ENCODE measurements around the gene C11orf54.
"Not testable (repeated sequence)": the region's sequence is repeated elsewhere in the genome, so short reads cannot be mapped to it uniquely, and the experiment has no call there.

Gene C11orf54

DNA sequence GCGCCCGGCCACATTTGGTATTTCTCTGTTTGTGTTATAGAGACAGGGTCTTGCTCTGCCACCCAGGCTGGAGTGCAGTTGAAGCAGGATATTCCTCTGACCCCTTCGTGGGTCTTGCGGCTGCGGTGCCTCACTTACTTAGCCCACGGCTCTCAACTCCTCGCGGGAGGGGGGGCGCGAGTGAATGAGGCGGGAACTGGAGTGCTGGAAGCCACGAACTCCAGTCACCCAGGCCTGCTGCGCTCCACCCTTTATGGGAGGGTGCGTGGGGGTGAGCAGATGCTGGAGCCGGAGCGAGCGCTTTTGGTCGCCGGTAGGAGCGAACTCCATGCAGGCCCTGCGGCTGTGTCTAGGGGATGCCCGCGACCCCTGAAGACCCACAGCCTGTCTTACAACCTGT, 1.8 kb downstream of the C11orf54 start:
- TF ChIP-seq MYC (IDR thresholded peaks at IDR 0.05; ENCODE audit: low read depth, low read length), result no peak
- TF ChIP-seq, protein P1, sequence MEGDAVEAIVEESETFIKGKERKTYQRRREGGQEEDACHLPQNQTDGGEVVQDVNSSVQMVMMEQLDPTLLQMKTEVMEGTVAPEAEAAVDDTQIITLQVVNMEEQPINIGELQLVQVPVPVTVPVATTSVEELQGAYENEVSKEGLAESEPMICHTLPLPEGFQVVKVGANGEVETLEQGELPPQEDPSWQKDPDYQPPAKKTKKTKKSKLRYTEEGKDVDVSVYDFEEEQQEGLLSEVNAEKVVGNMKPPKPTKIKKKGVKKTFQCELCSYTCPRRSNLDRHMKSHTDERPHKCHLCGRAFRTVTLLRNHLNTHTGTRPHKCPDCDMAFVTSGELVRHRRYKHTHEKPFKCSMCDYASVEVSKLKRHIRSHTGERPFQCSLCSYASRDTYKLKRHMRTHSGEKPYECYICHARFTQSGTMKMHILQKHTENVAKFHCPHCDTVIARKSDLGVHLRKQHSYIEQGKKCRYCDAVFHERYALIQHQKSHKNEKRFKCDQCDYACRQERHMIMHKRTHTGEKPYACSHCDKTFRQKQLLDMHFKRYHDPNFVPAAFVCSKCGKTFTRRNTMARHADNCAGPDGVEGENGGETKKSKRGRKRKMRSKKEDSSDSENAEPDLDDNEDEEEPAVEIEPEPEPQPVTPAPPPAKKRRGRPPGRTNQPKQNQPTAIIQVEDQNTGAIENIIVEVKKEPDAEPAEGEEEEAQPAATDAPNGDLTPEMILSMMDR (IDR thresholded peaks at IDR 0.05; ENCODE audit: low read depth, low read length), result no peak
- TF ChIP-seq POLR2A (IDR thresholded peaks at IDR 0.05; ENCODE audit: extremely low read depth, insufficient read length), result no peak
- TF ChIP-seq, protein P2, sequence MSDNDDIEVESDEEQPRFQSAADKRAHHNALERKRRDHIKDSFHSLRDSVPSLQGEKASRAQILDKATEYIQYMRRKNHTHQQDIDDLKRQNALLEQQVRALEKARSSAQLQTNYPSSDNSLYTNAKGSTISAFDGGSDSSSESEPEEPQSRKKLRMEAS (IDR thresholded peaks at IDR 0.05; ENCODE audit: low read depth, low read length), result no peak
- DNase-seq (ENCODE audit: low read depth), result no peak
- H3K4me3 ChIP-seq (ENCODE audit: low read depth, low read length), result no peak overlapping the region

DNA sequence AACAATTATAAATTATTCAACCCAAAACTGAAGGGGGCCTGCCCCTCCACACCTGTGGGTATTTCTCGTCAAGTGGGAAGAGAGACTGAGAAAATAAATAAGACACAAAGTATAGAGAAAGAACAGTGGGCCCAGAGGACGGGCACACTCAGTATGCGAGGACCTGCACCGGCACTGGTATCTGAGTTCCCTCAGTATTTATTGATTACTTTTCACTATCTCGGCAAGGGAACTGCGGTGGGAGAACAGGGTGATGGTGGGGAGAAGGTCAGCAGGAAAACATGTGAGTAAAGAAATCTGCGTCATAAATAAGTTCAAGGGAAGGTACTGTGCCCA, 3.2 kb downstream of the C11orf54 start:
- TF ChIP-seq POLR2A (IDR thresholded peaks at IDR 0.05; ENCODE audit: extremely low read depth, insufficient read length), result no peak
- TF ChIP-seq, protein P1 (IDR thresholded peaks at IDR 0.05; ENCODE audit: low read depth, low read length), result no peak
- TF ChIP-seq MYC (IDR thresholded peaks at IDR 0.05; ENCODE audit: low read depth, low read length), result no peak
- TF ChIP-seq, protein P2 (IDR thresholded peaks at IDR 0.05; ENCODE audit: low read depth, low read length), result no peak
- H3K4me3 ChIP-seq (ENCODE audit: low read depth, low read length), result no peak overlapping the region
- DNase-seq (ENCODE audit: low read depth), result no peak

DNA sequence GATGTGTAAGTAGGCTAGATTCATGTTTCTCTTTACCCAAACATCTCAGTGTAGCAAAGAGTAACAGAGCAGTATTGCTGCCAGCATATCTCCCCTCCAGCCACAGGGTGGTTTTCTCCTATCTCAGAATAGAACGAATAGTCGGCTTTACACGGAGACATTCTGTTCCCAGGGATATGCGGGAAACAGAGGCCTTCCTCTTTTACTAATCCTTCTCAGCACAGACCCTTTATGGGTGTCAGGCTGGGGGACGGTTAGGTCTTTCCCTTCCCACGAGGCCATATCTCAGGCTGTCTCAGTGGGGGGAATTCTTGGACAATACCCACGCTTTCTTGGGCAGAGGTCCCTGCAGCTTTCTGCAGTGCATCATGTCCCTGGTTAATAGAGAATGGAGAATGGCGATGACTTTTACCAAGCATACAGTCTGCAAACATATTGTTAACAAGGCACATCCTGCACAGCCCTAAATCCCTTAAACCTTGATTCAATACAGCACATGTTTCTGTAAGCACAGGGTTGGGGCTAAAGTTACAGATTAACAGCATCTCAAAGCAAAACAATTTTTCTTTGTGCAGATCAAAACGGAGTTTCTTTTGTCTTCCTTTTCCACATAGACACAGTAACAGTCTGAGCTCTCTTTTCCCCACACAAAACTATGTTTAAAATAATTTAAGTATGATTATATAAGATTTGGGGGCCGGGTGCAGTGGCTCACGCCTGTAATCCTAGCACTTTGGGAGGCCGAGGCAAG, 3.7 kb downstream of the C11orf54 start:
- not testable (repeated sequence) for H3K4me3 ChIP-seq (ENCODE audit: low read depth, low read length); DNase-seq (ENCODE audit: low read depth)

DNA sequence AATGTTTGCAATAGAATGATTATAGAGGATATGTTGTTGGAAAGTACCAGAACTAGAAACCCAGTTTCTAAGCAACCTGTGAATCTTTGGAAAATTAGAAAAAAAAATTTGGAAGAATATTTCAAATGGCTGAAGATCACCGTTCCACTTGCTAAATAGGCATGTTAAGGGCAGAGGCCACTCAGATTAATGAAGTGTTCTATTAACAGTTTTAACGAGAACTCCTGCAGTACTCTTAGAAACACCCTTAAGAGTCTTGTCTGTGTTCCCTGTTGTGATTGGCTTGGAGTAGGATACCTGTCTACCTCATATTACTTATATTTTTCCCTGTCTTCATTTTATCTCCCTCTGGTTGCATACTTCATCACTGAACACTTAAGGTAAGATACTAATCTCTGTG, 4.6 kb downstream of the C11orf54 start:
- H3K4me3 ChIP-seq (ENCODE audit: low read depth, low read length), result no peak overlapping the region
- TF ChIP-seq MYC (IDR thresholded peaks at IDR 0.05; ENCODE audit: low read depth, low read length) (no peak), POLR2A (IDR thresholded peaks at IDR 0.05; ENCODE audit: extremely low read depth, insufficient read length) (no peak)
- TF ChIP-seq, protein P2 (IDR thresholded peaks at IDR 0.05; ENCODE audit: low read depth, low read length), result no peak
- TF ChIP-seq, protein P1 (IDR thresholded peaks at IDR 0.05; ENCODE audit: low read depth, low read length), result no peak
- no peak for DNase-seq (ENCODE audit: low read depth)

DNA sequence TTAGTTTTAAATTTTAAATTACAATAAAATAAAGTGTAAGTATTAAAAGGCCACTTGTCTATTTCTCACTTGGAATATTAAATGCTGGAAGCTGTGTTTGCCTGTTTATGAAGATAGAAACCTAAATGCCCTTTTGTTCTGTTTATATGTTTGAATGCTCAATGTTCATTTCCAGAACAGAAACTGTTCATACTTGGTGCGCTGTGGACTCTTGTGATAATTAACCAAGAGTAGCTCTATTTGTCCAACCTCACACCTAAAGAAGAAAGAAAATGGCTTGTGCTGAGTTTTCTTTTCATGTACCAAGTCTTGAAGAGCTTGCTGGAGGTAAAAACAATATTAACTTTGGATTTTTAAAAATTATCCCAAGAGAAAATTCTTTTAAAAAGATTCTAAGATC, 5.7 kb downstream of the C11orf54 start:
- TF ChIP-seq, protein P2 (IDR thresholded peaks at IDR 0.05; ENCODE audit: low read depth, low read length), result no peak
- TF ChIP-seq MYC (IDR thresholded peaks at IDR 0.05; ENCODE audit: low read depth, low read length) (no peak), POLR2A (IDR thresholded peaks at IDR 0.05; ENCODE audit: extremely low read depth, insufficient read length) (no peak)
- TF ChIP-seq, protein P1 (IDR thresholded peaks at IDR 0.05; ENCODE audit: low read depth, low read length), result no peak
- no peak for DNase-seq (ENCODE audit: low read depth)
- no peak overlapping the region for H3K4me3 ChIP-seq (ENCODE audit: low read depth, low read length)

DNA sequence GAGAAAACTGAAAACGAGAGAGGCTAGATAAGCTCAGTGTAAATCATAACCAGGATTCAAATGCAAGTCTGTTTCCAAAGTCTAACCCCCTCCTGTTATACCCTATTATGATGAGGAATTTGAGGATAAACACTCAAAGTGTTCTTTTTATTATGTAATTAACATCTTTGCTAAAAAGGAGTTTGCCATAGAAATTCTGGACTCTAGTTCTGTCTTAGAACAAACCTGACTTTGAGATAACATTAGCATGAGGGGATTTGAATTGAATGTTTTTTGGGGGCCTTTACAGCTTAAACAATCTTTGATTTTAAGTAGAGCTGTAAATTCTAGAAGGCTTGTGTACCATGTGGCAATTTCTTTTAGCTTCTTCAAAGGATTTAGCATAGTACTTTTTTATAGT, 9.5 kb downstream of the C11orf54 start:
- DNase-seq (ENCODE audit: low read depth), result no peak
- no peak overlapping the region for H3K4me3 ChIP-seq (ENCODE audit: low read depth, low read length)
- TF ChIP-seq MYC (IDR thresholded peaks at IDR 0.05; ENCODE audit: low read depth, low read length) (no peak), POLR2A (IDR thresholded peaks at IDR 0.05; ENCODE audit: extremely low read depth, insufficient read length) (no peak)
- TF ChIP-seq, protein P2 (IDR thresholded peaks at IDR 0.05; ENCODE audit: low read depth, low read length), result no peak

DNA sequence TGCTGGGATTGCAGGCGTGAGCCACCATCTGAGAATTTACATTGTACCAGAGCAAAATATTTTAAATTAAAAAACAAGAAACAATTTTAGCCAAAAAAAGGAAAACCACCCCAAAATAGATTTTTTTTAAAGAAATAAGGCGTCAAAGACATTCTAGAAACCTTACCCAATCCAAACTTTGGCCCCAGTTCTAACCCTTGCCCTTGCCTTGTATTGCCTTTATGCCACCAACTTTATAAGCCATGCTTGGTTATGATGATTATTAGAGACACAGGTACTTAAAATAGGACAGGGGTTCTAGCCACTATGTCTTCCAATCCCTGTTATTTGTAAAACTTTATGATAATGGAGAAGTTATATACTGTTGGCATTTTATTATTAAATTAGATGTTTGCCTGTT, 11.8 kb downstream of the C11orf54 start:
- no peak overlapping the region for H3K4me3 ChIP-seq (ENCODE audit: low read depth, low read length)
- no peak for DNase-seq (ENCODE audit: low read depth)
- TF ChIP-seq, protein P1 (IDR thresholded peaks at IDR 0.05; ENCODE audit: low read depth, low read length), result no peak
- no peak for TF ChIP-seq MYC (IDR thresholded peaks at IDR 0.05; ENCODE audit: low read depth, low read length)

Data from NB4 (cell line).